Islet precursor cell (in vitro differentiated cells): ENCODE data around the gene AKT1S1.
"Not testable (repeated sequence)": the region's sequence is repeated elsewhere in the genome, so short reads cannot be mapped to it uniquely, and the experiment has no call there.

Experiments used
- DNase-seq: peaks from one replicate; pipeline ENCODE4 v3.0.0-alpha.2; 2018

AKT1S1 gene

DNA sequence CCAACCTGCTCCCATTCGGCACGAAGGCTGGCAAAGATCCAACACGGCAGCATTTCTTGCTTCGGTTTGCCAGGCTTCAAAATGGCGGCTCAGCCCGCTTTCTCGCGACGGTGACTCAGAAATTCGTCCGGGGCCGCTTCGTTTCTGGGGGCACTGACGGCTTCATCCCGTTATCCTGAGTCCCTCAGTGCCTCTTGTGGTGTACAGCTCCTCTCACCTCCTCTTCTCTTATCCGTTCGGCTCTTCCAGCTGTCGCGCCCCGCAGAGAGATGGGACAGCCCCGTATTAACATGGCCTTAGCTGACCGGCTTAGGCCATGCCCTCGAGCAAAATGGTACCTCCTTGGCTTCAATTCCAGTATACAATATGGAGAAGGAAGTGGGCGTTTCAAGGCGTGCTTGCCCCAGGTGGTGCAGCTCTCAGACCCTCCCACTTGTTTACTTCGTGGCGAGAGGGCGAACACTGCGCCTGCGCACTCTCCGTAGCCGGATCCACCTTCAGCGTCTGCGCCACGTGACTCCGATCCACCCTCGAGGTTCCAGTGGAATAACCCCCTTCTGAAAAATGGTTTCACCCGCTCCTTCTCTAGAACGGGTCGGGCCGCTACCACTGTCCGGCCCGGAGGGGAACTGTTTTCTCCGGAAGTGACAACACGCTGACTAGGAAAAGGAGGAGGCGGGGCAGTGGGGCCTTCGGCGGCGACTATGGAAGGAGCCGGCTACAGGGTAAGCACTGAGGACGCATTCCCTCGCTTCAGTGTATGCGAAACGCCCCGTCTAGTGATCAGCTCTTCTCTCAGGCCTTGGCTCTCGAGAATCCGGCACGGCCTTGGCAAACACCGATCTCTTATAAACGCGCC is at the start of gene AKT1S1, which contains the start of gene TBC1D17:
TSS of gene AKT1S1 (minus strand) at position 336 of the 859 bp plus-strand sequence. CDS start 4,060 bp downstream, outside the sequence.
TSS of gene TBC1D17 (plus strand) at position 683 of the 859 bp plus-strand sequence. CDS start at position 705, 22 bp downstream.
- peak; percentile 100 for DNase-seq

DNA sequence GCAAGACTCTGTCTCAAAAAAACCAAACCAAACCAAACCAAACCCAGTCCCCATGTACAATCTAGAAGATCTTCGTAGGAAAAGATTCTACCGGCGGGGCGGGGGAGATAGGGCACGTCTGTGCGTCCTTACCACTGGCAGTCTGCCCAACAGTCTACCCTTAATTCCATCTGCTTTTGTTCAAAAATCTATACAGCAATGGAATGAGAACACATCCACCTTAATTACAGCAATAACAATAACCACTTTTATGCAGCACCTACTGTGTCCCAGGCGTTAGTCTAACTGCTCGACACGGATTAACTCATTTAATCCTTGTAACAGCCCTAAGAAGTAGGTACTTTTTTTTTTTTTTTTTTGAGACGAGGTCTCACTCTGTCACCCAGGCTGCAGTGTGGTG is 49.4 kb upstream of the AKT1S1 start:
- no peak for DNase-seq

DNA sequence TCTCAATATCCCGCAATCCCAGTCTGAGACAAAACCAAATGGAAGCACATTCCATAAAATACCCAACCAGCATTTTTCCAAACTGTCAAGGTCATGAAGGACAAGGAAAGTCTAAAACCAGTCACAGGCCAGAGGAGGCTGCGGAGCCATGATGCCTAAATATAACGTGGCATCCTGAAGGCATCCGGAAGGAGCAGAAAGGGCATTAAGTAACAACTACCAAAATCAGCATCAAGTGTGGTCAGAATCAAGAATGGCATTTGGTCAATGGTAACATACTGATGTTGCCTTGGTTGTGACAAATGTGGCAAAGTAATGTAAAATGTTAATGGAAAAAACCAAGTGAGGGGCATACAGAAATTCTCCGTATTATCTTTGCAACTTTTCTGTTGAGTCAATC is 48.3 kb upstream of the AKT1S1 start:
- no peak for DNase-seq

DNA sequence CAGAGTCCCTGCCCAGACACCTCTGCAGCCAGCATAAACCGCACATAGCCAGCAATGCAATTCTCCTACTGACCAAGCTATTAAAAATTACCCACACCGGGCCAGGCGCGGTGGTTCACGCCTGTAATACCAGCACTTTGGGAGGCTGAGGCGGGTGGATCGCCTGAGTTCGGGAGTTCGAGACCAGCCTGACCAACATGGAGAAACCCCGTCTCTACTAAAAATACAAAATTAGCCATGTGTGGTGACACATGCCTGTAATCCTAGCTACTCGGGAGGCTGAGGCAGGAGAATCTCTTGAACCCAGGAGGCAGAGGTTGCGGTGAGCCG is 47.7 kb upstream of the AKT1S1 start:
- not testable (repeated sequence) for DNase-seq

DNA sequence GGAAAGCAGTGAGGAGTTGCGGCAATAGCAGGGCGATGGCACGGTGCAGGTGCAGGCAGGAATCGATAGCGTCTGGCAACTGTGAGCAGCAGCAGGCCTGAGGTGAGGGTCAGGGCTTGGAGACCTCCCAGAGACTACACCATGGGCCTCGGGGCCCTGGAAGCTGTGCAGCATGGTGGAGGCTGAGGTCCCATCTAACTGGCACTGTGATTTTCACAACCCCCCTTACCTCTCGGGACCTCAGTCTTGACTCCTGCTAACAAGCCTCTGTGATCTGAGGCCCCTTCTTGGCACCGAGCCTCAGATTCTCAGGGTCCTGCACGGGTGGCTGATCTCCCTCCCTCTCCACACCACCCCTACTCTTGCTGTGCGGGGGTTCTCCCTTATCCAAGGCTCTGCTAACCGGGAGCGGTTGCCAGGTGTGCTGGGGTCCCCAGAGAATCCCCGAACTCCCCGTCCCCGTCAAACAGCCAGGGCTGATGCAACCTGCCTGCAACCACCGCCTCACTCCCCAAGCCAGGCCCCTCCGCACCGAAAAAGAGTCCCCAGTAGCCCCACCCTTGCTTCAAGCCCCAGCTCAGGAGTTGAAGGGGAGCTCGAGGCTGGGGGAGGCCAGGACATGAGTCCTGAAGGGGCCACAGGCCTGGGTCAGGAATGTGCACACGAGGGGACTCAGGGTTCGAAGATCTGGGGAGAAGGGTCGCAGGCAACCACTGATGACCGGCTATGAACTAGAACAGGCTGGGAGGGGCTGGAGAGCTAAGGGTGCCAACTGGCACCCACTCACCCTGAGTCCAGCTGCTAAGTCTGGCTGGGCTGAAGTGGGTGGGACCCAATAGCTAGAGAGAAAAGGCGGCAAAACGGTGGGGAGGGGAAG is 47.1 kb upstream of the AKT1S1 start:
- DNase-seq: no peak

DNA sequence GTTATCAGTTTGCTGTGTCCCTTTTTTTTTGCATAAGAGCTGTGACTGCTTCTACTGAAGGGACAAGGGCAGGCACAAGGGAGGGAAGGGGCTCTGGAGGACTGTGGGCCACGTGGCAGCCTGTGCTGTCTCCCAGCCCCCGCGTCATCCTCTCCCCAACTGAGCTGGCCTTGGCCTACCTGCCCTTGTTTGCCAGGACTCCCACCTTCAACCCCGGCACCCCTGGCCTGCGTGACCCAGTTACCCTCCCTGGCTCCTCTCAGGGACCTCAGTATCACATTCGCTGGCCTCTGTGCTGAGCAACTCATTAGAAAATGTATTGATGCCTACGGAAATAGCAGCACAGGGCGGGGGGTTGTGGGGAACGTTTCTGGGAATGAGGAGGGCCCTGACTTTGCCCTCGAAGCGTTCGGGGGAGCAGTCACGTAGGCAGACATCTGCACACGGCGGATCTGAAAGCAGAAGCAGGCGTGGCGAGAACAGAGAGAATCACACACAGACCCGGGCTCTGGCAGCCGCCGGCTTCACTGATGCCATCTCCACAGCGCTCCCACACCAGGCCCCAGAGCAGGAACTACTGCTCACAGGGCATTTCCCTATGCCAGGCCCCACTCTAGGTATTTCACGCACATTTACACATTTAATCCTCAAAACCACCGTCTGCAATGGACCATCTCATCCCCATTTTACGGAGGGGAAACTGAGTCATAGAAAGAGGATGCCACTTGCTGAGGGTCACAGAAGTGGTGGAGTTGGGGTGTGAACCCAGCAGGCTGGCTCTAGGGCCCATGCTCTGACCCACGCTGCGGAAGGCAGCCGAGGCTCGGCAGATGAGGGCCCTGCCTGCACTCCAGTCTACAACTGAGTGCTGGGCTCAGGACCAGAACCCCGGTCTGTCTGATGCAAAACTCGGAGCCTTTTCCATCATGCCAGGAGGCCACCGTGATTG is 46.2 kb upstream of the AKT1S1 start:
- DNase-seq: no peak

DNA sequence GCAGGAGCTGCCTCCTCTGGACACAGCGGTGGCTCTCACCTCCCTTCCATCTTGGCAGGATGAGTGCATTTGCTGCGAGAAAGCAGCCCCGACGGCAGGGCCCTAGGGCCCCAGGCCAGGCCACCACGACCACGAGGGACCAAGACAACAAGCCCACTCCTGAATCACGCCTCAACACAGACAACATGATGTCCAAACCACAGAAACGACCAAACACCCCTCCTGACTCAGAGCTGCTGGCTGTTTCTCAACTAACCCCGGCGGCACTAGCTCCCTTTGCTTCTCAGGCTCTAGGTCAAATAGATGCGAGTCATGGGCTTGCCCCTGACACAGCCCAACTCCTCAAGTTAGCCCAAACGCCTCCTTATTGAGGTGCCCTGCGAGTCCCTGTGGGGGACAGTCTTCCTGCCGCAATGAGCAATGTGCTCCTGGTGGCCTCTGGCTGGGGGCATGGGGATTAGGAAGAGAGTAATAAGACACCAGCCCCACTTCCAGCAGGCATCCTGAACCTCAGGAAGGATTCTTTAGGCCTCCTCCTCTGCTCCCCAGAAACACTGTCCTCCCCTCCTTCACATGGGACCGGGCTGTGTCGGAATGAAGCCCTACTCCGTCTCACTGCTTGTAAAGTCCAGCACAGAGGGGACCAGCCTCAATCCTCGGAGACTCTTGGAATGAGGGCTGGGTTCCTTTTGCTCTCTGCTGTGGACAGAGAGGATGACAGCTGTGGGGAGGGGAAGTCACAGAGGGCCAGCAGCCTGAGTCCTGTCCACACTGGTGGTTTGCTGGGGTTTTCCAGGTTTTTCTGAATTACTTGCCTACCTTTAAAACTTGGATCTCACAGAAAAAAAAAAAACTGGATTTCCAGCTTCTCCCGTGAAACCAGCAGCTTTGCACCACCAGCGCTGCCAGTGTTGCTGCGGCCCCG is 45.0 kb upstream of the AKT1S1 start:
- no peak for DNase-seq

DNA sequence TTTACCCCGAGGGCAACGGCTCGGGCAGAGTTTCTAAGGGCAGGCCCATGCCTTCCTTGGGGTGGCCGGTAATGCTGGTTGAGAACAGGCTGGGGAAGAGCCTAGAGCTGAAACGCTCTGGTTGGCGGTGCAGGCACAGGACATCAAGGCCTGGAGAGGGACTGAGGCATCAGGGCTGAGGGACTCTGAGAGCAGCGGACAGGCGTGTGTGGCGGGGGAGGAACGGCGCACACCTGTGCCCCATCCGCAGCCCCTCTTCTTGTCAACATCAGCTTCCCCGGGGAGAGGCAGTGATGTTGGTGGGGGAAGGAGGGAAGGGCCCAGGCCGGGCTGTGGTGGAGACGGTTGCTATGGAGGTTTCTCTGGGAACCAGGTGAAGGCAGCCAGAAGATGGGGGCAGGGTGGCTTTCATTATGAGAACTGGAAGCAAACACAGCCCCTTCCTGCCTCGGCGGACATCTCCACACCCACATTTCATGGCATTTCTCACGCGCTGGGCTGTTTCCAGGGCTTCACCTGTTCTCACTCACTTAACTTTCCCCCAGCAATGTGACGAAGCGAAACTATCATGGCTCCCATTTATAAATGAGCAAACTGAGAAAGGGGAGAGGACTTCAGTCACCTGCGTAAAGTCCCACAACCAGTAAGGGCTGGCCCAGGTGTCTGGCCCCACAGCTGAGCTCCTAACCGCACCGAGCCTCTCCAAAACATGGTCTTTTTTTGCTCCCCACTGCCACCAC is 43.6 kb upstream of the AKT1S1 start:
- no peak for DNase-seq

DNA sequence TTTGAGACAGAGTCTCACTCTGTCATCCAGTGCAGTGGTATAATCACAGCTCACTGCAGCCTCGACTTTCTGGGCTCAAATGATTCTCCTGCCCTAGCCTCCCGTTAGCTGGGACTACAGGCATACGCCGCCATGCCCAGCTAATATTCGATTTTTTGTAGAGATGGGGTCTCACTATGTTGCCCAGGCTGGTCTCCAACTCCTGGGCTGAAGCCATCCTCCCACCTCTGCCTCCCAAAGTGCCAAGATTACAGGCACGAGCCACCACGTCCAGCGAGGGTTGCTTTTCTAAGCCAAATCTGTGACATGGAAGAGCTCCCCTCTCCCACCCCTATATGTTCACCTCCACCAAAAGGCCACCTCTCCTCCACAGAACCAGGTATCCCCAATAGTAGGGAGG is 40.9 kb upstream of the AKT1S1 start:
- no peak for DNase-seq

DNA sequence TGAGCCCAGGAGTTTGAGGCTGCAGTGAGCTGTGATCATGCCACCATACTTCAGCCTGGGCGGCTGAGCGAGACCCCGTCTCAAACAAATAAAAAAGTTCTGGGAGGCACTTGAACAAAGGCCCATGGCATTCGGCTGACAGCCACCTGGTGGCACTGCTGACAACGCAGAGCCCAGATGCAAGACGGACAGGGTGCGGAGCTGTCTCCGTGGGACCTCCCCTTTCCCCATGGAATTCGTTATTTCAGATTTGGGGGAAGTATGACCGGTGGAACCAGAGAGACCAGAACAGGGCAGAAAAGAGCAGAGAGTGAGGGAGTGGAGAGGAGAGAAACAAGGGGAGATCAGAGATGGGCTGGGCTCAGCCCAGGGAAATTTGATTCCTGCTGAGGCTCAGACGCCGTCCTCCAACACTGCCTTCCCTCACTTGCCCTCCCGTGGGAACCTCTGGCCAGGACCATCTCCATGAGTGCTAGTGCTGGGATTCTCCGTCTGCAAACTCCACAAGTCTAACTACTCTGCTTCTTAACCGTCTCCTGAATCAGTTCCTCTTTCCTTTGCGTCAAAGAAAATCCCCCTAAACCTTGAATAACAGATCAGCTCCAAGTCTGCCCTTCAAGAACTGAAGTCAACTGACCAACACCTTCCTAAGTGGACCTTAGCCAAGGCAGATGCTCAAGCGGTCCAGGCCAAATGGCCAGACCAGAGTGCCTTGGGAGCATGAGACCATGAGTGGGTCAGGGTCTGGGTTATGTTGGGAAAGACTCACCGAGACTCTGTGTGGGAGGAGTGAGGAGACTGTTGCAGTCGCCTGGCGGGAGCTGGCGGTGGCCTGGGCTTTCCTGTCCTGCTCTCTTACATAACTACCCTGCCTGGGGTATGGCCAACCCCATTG is 39.9 kb upstream of the AKT1S1 start:
- DNase-seq: no peak

DNA sequence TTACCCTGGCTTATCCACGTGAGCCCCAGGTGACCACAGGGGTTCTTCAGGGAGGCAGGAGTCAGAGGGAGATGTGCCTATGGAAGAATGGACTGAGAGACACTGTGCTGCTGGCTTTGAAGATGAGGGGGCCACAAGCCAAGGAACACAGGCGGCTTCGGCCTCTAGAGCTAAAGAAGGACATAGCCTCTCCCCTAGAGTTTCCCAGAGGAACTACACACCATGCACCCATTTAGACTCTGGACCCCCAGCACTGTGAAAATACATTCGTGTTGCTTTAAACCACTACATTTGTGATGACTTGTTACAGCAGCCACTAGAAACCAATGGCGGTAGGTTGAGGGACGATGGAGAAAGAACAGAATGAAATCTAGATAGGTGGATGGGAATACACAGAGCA is 38.1 kb upstream of the AKT1S1 start:
- no peak for DNase-seq

DNA sequence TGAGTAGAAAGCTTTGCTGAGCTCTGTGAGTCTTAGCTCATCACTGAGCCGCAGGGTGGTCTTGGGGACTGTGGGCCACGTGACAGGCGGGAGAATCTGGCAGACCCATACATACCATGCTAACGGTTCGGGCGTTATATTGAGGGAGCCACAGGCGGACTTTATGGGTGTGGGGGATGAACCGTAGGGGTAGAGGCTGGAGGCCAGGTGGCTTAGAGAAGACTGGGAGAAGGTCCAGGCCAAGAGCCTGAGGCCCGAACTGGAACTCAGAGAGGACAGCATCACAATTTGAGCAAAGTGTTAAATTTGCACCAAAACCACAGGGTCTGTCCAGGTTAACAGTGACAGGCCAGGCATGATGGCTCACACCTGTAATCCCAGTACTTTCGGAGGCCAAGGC is 36.6 kb upstream of the AKT1S1 start:
- DNase-seq: no peak

DNA sequence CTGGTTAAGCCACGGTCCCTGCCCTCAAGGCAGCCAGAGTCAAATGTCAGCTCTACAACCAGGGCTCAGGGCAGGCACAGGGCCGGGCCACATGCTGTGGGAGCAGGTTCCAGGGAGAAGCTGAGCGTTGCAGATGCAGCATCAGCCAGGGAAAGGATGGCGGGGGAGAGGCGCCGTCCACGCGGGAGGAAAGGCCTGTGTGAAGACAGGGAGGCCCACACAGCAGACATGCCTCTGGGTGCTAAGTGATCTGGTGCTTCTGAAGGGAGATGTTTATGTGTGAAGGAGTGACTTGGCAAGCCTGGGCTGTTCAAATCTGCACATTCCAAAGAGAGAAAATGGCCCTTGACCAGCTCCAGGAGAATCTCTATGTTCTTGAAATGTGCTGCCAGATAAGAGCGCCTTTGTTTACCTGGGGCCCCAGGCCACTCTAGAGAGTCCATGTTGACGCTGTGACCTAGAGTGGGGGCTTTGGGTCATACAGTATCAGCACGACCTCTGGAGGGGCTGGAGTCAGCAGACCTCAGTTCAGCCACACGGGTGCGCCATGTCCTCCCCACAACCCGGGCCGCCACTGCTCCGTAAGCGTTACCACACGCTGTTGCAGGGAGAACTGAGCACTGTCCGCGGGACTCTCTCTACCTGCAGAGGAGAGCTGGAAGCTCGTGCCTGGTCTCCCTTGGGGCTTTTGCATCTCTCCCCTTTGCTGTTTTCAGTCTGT is 36.0 kb upstream of the AKT1S1 start:
- DNase-seq: peak; percentile 71

DNA sequence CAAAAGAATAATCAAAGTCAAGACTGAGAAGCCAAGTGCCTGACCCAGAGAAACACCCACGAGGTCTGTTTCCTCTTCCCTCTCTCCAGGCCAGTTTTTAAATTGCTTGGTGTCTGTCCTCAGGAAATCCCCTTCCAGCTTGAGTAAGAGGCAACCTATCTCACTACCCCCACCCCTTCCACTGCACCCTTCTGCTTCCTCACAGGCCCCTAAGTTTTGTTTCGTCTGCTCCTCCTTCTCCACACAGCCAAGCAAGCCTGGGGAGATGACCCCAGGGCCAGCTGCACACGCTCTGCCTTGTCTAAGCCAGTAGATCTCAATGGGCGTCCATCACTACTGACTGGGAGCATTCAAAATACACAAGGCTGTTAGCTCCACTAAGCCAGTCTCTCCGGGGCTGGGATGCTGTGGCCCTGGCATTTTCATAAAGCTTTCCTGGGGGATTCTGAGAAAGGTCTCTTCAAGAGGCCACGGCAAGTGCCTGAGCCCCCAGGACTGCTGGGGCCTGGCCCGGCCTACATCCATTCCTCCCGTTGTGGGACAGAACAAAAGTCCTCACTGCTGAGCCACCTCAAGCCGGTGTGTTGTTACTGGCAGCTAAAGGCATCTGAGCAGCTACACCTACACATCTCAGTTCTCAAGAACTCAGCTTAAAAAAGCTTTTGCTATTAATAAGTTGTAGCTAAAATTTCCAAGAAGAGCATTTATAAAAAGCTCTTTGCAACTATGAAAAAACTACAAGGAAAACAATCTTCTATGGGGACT is 34.4 kb upstream of the AKT1S1 start:
- no peak for DNase-seq

DNA sequence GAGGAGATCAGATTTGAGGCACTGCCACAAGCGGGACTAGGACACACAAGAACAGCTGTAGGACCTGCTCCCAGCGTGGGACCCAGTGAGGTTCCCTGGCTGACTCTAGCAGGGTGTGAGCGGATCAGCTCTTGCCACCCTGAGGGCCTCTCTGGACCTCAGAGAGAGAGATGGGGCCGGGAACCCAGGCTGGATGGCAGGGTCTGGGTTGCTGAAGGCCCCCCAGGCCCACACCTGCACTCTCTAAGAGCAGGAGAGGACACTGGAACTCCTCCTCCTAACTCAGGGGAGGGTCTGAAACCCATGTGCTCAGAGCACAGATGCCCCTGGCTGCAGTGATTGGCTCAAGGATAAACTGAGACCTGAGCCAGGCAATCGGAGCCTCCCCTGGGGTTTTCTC is 33.0 kb upstream of the AKT1S1 start:
- no peak for DNase-seq

DNA sequence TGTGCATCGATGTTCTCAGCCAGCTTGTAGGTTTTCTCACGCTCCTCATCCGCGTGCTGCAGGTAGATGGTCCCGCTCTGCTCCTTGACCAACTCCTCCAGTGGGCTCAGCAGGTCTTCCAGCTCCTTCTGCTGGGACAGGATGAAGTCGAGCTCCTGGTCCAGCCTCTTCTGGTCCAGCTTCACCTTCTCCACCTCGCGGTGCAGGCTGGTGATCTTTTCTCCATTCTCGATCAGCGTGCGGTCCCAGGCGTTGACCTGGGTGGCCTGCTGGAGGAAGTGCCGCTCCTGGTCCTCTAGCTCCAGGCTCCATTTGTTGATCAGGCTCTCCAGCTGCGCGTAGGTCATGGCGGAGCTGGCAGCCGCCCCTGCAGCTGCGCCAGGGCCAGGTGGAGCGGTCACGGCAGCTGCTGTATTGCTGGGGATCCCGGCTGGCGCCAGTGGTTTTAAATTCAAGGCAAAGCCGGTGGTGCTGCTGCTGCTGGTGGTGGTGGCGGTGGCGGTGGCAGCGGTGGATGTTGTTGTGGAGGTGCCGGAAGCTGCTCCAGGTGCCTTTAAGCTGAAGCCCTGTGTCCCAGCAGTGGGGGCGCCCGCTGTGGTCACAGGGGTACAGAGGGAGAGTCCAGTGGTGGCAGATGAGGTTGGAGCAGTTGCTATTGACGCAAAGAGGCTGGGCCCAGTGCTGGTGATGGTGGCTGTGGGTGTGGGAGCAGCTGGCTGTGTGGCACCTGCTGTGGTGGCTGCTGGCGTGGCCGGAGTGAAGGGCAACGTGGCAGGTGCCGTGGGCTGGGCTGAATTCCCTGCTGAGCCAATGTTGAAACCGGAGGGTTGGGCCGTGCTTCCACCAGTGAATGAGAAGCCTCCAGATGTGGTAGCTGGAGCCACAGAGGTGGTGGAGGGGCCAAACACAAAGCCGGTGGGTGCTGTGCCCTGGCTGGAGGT is 31.6 kb upstream of the AKT1S1 start:
- DNase-seq: no peak
